Measurements from ENCODE around the gene ZBTB45. TPM values are rescaled to one million over a fixed set of nuclear protein-coding genes. Genes with fewer than 3 reads are reported as not detected.

The ZBTB45 gene
- total RNA-seq, 1 experiment from 2014 or later: 19.6 TPM

DNA sequence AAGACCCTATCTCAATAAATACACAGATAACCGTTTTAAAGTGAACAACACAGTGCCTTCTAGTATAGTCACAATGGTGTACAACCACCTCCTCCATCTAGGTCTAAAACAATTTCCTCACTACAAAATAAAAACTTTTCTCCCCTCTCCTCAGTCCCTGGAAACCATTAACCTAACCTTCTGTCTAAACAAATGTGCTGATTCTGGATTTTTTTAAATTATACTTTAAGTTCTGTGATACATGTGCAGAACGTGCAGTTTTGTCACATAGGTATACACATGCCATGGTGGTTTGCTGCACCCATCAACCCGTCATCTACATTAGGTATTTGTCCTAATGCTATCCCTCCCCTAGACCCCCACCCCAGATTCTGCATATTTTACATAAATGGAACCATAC is 9.8 kb upstream of the ZBTB45 start:
- H3K27me3 Mint-ChIP-seq (ENCODE audit: unreplicated experiment): peaks cover 47% of the 10 kb centered on the region
- no TSS peak for BruUV-seq (replicated peaks)
- H3K36me3 Mint-ChIP-seq (ENCODE audit: insufficient read depth, unreplicated experiment): no peaks in the 10 kb centered on the region
- TF ChIP-seq, protein P1, sequence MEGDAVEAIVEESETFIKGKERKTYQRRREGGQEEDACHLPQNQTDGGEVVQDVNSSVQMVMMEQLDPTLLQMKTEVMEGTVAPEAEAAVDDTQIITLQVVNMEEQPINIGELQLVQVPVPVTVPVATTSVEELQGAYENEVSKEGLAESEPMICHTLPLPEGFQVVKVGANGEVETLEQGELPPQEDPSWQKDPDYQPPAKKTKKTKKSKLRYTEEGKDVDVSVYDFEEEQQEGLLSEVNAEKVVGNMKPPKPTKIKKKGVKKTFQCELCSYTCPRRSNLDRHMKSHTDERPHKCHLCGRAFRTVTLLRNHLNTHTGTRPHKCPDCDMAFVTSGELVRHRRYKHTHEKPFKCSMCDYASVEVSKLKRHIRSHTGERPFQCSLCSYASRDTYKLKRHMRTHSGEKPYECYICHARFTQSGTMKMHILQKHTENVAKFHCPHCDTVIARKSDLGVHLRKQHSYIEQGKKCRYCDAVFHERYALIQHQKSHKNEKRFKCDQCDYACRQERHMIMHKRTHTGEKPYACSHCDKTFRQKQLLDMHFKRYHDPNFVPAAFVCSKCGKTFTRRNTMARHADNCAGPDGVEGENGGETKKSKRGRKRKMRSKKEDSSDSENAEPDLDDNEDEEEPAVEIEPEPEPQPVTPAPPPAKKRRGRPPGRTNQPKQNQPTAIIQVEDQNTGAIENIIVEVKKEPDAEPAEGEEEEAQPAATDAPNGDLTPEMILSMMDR (IDR thresholded peaks at IDR 0.05; ENCODE audit: unreplicated experiment): no peak
- no peaks in the 10 kb centered on the region for H3K4me1 Mint-ChIP-seq (ENCODE audit: low read depth, unreplicated experiment)
- CTCF ChIA-PET: interaction anchor here (0.6 to 1.6 kb wide), 2 partner anchors 9 to 30 kb away, joined by 4 to 9 read pairs; partner anchors contain the start of gene ZBTB45
- no peak overlapping the region for H3K27ac Mint-ChIP-seq (ENCODE audit: unreplicated experiment)
- DNase-seq: no peak
- H3K4me3 Mint-ChIP-seq (ENCODE audit: low read depth, unreplicated experiment): no peak overlapping the region
- no peaks in the 10 kb centered on the region for H3K9me3 Mint-ChIP-seq (ENCODE audit: low read depth, unreplicated experiment)
- intact Hi-C loops (cut with micrococcal nuclease; ENCODE audit: unreplicated experiment): no loop called here

DNA sequence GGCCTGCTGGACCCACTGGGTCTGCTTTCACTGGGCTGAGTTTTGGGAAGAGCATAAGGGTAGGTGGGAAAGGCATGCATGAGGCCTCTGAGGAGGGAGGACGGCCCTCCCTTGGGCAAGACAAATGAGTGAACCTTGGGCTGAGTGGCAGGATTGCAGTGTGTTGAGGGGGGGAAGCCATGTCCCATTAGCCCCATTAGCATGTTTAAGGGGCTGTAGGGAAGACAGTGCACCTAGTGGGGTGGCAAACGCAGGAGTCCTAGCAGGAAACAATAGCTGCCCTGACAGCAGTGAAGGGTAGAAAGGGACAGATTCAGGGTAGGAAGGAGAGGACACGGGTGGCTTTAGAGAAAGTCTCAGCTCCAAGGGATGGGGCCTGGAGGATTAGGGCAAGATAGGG is 3.1 kb upstream of the ZBTB45 start:
- BruUV-seq (replicated peaks): no TSS peak
- TF ChIP-seq, protein P1 (IDR thresholded peaks at IDR 0.05; ENCODE audit: unreplicated experiment): no peak
- DNase-seq: no peak
- Mint-ChIP-seq H3K27ac (ENCODE audit: unreplicated experiment) (no peak overlapping the region), H3K36me3 (ENCODE audit: insufficient read depth, unreplicated experiment) (peaks cover 30% of the 10 kb centered on the region), H3K27me3 (ENCODE audit: unreplicated experiment) (no peaks in the 10 kb centered on the region), H3K9me3 (ENCODE audit: low read depth, unreplicated experiment) (no peaks in the 10 kb centered on the region), H3K4me3 (ENCODE audit: low read depth, unreplicated experiment) (no peak overlapping the region), H3K4me1 (ENCODE audit: low read depth, unreplicated experiment) (peaks cover 23% of the 10 kb centered on the region)
- CTCF ChIA-PET: no interaction called here
- intact Hi-C loops (cut with micrococcal nuclease; ENCODE audit: unreplicated experiment): no loop called here

GRCh38 chr19:58521651-58522050 is 2.0 kb upstream of the ZBTB45 start:
- Mint-ChIP-seq H3K9me3 (ENCODE audit: low read depth, unreplicated experiment) (no peaks in the 10 kb centered on the region), H3K27ac (ENCODE audit: unreplicated experiment) (no peak overlapping the region), H3K4me3 (ENCODE audit: low read depth, unreplicated experiment) (no peak overlapping the region), H3K4me1 (ENCODE audit: low read depth, unreplicated experiment) (peaks cover 25% of the 10 kb centered on the region), H3K36me3 (ENCODE audit: insufficient read depth, unreplicated experiment) (peaks cover 40% of the 10 kb centered on the region), H3K27me3 (ENCODE audit: unreplicated experiment) (no peaks in the 10 kb centered on the region)
- BruUV-seq (replicated peaks): no TSS peak
- no peak for DNase-seq
- TF ChIP-seq, protein P1 (IDR thresholded peaks at IDR 0.05; ENCODE audit: unreplicated experiment): no peak
- intact Hi-C loops (cut with micrococcal nuclease; ENCODE audit: unreplicated experiment): no loop called here
- CTCF ChIA-PET: interaction anchor here (0.6 to 1.3 kb wide), 2 partner anchors 33 to 38 kb away, joined by 4 to 5 read pairs; partner anchors contain the start of gene CHMP2A

GRCh38 chr19:58520257-58520599 is 618 bp upstream of the ZBTB45 start:
- no peak for DNase-seq
- Mint-ChIP-seq H3K4me1 (ENCODE audit: low read depth, unreplicated experiment) (peaks cover 33% of the 10 kb centered on the region), H3K27ac (ENCODE audit: unreplicated experiment) (peak overlapping the region; percentile 75), H3K27me3 (ENCODE audit: unreplicated experiment) (no peaks in the 10 kb centered on the region), H3K4me3 (ENCODE audit: low read depth, unreplicated experiment) (peak overlapping the region; percentile 88), H3K9me3 (ENCODE audit: low read depth, unreplicated experiment) (no peaks in the 10 kb centered on the region), H3K36me3 (ENCODE audit: insufficient read depth, unreplicated experiment) (peaks cover 54% of the 10 kb centered on the region)
- CTCF ChIA-PET: interaction anchor here (0.8 to 3.5 kb wide), 12 partner anchors 9 to 670 kb away, joined by 3 to 28 read pairs (median 6); partner anchors contain the start of genes CHMP2A, RPS5, TRIM28 and UBE2M
- TF ChIP-seq, protein P1 (IDR thresholded peaks at IDR 0.05; ENCODE audit: unreplicated experiment): no peak
- TSS peak; percentile 92 for BruUV-seq (replicated peaks)
- intact Hi-C loops (cut with micrococcal nuclease; ENCODE audit: unreplicated experiment): no loop called here
